Panc1 (cell line): Measurements from ENCODE around the gene DPP8. TPM values are rescaled to one million over a fixed set of nuclear protein-coding genes. Genes with fewer than 3 reads are reported as not detected.

Source experiments
- ATAC-seq: fragments of 200-7000 bp; cut with Tn5 transposase; 2 replicates; pipeline ENCODE4 v1.9.1; 2020; ENCODE audit warnings: mild to moderate bottlenecking, moderate library complexity
- BruUV-seq: library from RNA; stranded (reverse); fragments of 400-500 nt; replicated peaks from 2 replicates; lab custom pipeline; 2021; lab: Mats Ljungman, UMichigan
- CTCF ChIA-PET: fragments of 300-600 bp; sonication (Branson Sonifier 250); formaldehyde crosslinking; loops from one replicate; lab custom pipeline; 2022; ENCODE audit warnings: antibody characterized with exemption; lab: Charles Lee
- POLR2A ChIA-PET: fragments of 300-600 bp; sonication (Branson Sonifier 250); formaldehyde crosslinking; loops from one replicate; lab custom pipeline; 2022; ENCODE audit warnings: antibody characterized with exemption; lab: Charles Lee
- DNase-seq: peaks from one replicate; pipeline ENCODE4 v3.0.0-alpha.2; 2010; ENCODE audit warnings: low read depth, low spot score
- H3K27ac ChIP-seq: 2 replicates; pipeline ENCODE4 v1.5.1; 2011; ENCODE audit warnings: mild to moderate bottlenecking, low read length, inconsistent platforms
- H3K27me3 ChIP-seq: fragments of 200-500 bp; sonication (Bioruptor generic); 2 replicates; pipeline ENCODE4 v1.6.0; 2014; ENCODE audit warnings: low read length, inconsistent platforms; ENCODE audit not compliant: control insufficient read depth, insufficient read depth
- H3K36me3 ChIP-seq: fragments of 200-500 bp; sonication (Bioruptor generic); 2 replicates; pipeline ENCODE4 v1.5.1; 2014; ENCODE audit warnings: inconsistent platforms, mild to moderate bottlenecking, low read length, moderate library complexity; ENCODE audit not compliant: control insufficient read depth, insufficient read depth
- H3K4me1 ChIP-seq: 2 replicates; pipeline ENCODE4 v1.5.1; 2011; ENCODE audit warnings: inconsistent platforms, mild to moderate bottlenecking, low read length, moderate library complexity; ENCODE audit not compliant: control insufficient read depth, insufficient read depth
- H3K4me3 ChIP-seq, 2 experiments: 2 replicates each; pipeline ENCODE4 v1.5.1; 2011 to 2012; ENCODE audit warnings: low read depth in 2 of 2, low read length in 2 of 2, mild to moderate bottlenecking in 2 of 2, inconsistent platforms in 1 of 2, moderate library complexity in 1 of 2
- H3K9me3 ChIP-seq: fragments of 200-500 bp; sonication (Bioruptor generic); 2 replicates; pipeline ENCODE4 v1.5.1; 2014; ENCODE audit warnings: low read depth, mild to moderate bottlenecking, inconsistent platforms, low read length, moderate library complexity; ENCODE audit not compliant: control insufficient read depth, insufficient read depth
- CTCF ChIP-seq: fragments of 450-650 bp; IDR thresholded peaks from 2 replicates; pipeline ENCODE4 v1.5.1; 2017; ENCODE audit warnings: mild to moderate bottlenecking
- POLR2AphosphoS5 ChIP-seq: IDR thresholded peaks from 2 replicates; pipeline ENCODE4 v1.6.1; 2012; ENCODE audit warnings: mild to moderate bottlenecking, low read depth, low read length, moderate library complexity
- REST ChIP-seq, 2 experiments: IDR thresholded peaks; 2 replicates each; pipeline ENCODE4 v1.6.1; 2011 to 2012; ENCODE audit warnings: low read depth in 2 of 2, control low read depth in 1 of 2, low read length in 1 of 2, mild to moderate bottlenecking in 1 of 2, moderate library complexity in 1 of 2; ENCODE audit not compliant: insufficient read depth in 1 of 2
- SIN3A ChIP-seq: IDR thresholded peaks from 2 replicates; pipeline ENCODE4 v1.6.1; 2012; ENCODE audit warnings: low read depth, mild to moderate bottlenecking, low read length, moderate library complexity, borderline replicate concordance; ENCODE audit not compliant: insufficient read depth
- TCF7L2 ChIP-seq: IDR thresholded peaks from 2 replicates; pipeline ENCODE4 v1.6.1; 2011; ENCODE audit warnings: mild to moderate bottlenecking, low read depth, low read length, inconsistent platforms
- in situ Hi-C: cut with HindIII; loops from 2 replicates; pipeline ENCODE4 v1.10.0; 2016; ENCODE audit warnings: low sequenced_read_pairs, low pct_unique_long_range_greater_than_20kb
- intact Hi-C: fragments of 100-400 bp; cut with micrococcal nuclease; formaldehyde crosslinking; loops from one replicate; pipeline ENCODE4 v1.10.0; 2022; ENCODE audit not compliant: unreplicated experiment
- total RNA-seq: library from RNA; stranded (reverse); gene quantifications from one replicate; pipeline ENCODE4 v1.2.1, GENCODE V29; 2021; ENCODE audit not compliant: unreplicated experiment

Gene DPP8
- total RNA-seq, 1 experiment from 2014 or later: 36.2 TPM

- H3K36me3 ChIP-seq: peaks cover 10% of the 10 kb centered on the region
- BruUV-seq: no TSS peak
- in situ Hi-C loops: no loop called here
- intact Hi-C loops: no loop called here
- ChIA-PET POLR2A (interaction anchor here (0.6 kb wide), 1 partner anchor 1479 kb away, joined by 4 read pairs; no protein-coding TSS in a partner anchor), CTCF (no interaction called here)
- ATAC-seq (no peak), DNase-seq (no peak)
- no peak overlapping the region for H3K27ac ChIP-seq
- H3K9me3 ChIP-seq: no peaks in the 10 kb centered on the region
- no peaks in the 10 kb centered on the region for H3K4me1 ChIP-seq
- H3K27me3 ChIP-seq: no peaks in the 10 kb centered on the region
- H3K4me3 ChIP-seq: no peak overlapping the region
- TF ChIP-seq CTCF: no peak
- no peak for TF ChIP-seq TCF7L2
- TF ChIP-seq REST (IDR thresholded peaks at IDR 0.05; ENCODE audit: insufficient read depth in 1 of 2, low read depth in 2 of 2, low read length in 1 of 2): no peak
- TF ChIP-seq POLR2AphosphoS5: no peak
- TF ChIP-seq SIN3A: no peak
These were observed 23.4 kb downstream of the DPP8 start for GRCh38 chr15:65494076-65494475.

GRCh38 chr15:65484876-65485275 lies 32.6 kb downstream of the DPP8 start:
- CTCF ChIA-PET: no interaction called here
- BruUV-seq: no TSS peak
- intact Hi-C loops: no loop called here

More at GRCh38 chr15:65484876-65485275, 32.6 kb downstream of the DPP8 start:
- Histone ChIP-seq H3K4me3 (no peak overlapping the region), H3K36me3 (peaks cover 20% of the 10 kb centered on the region), H3K4me1 (no peaks in the 10 kb centered on the region), H3K9me3 (no peaks in the 10 kb centered on the region), H3K27ac (no peak overlapping the region), H3K27me3 (no peaks in the 10 kb centered on the region)
- no peak for ATAC-seq
- in situ Hi-C loops: no loop called here
- TF ChIP-seq REST (IDR thresholded peaks at IDR 0.05; ENCODE audit: insufficient read depth in 1 of 2, low read depth in 2 of 2, low read length in 1 of 2) (no peak), CTCF (no peak), SIN3A (no peak), POLR2AphosphoS5 (no peak), TCF7L2 (no peak)
- POLR2A ChIA-PET: no interaction called here
- no peak for DNase-seq
